Measurements from ENCODE around the gene OSER1.

Gene OSER1

GRCh38 chr20:44187772-44188709 lies 22.5 kb downstream of the OSER1 start (continued):
- TF ChIP-seq ZNF37A (tag by site-specific recombination; IDR thresholded peaks at IDR 0.05) (no peak), BCL11A (tag by site-specific recombination; IDR thresholded peaks at IDR 0.05; ENCODE audit: low read depth) (no peak), PRDM10 (tag by site-specific recombination; IDR thresholded peaks at IDR 0.05) (no peak; the same call in none of the 2 replicates), ZNF785 (tag by site-specific recombination; IDR thresholded peaks at IDR 0.05) (no peak), ZSCAN23 (tag by site-specific recombination; IDR thresholded peaks at IDR 0.05) (no peak), PATZ1 (tag by site-specific recombination; IDR thresholded peaks at IDR 0.05) (no peak), ZNF677 (tag by site-specific recombination; IDR thresholded peaks at IDR 0.05) (no peak), ZNF221 (tag by site-specific recombination; IDR thresholded peaks at IDR 0.05; ENCODE audit: borderline replicate concordance) (no peak), ZNF530 (tag by site-specific recombination; IDR thresholded peaks at IDR 0.05; ENCODE audit: low read depth) (no peak), ZNF747 (tag by site-specific recombination; IDR thresholded peaks at IDR 0.05) (no peak), ZNF514 (tag by site-specific recombination; IDR thresholded peaks at IDR 0.05) (no peak; the same call in 1 of the 2 replicates), ZNF169 (tag by site-specific recombination; IDR thresholded peaks at IDR 0.05) (no peak), SETDB1 (IDR thresholded peaks at IDR 0.05; ENCODE audit: insufficient read length, low read length) (no peak), ZNF266 (tag by site-specific recombination; IDR thresholded peaks at IDR 0.05; ENCODE audit: low read depth) (no peak), ZBTB6 (tag by site-specific recombination; IDR thresholded peaks at IDR 0.05) (no peak), ZNF837 (tag by site-specific recombination; IDR thresholded peaks at IDR 0.05) (no peak), GLIS2 (tag by site-specific recombination; IDR thresholded peaks at IDR 0.05) (no peak), IKZF3 (tag by site-specific recombination; IDR thresholded peaks at IDR 0.05) (no peak), ZNF843 (tag by site-specific recombination; IDR thresholded peaks at IDR 0.05) (no peak), ZNF416 (tag by site-specific recombination; IDR thresholded peaks at IDR 0.05) (no peak), SCRT2 (tag by site-specific recombination; IDR thresholded peaks at IDR 0.05) (no peak)
- TF ChIP-seq, protein P1, sequence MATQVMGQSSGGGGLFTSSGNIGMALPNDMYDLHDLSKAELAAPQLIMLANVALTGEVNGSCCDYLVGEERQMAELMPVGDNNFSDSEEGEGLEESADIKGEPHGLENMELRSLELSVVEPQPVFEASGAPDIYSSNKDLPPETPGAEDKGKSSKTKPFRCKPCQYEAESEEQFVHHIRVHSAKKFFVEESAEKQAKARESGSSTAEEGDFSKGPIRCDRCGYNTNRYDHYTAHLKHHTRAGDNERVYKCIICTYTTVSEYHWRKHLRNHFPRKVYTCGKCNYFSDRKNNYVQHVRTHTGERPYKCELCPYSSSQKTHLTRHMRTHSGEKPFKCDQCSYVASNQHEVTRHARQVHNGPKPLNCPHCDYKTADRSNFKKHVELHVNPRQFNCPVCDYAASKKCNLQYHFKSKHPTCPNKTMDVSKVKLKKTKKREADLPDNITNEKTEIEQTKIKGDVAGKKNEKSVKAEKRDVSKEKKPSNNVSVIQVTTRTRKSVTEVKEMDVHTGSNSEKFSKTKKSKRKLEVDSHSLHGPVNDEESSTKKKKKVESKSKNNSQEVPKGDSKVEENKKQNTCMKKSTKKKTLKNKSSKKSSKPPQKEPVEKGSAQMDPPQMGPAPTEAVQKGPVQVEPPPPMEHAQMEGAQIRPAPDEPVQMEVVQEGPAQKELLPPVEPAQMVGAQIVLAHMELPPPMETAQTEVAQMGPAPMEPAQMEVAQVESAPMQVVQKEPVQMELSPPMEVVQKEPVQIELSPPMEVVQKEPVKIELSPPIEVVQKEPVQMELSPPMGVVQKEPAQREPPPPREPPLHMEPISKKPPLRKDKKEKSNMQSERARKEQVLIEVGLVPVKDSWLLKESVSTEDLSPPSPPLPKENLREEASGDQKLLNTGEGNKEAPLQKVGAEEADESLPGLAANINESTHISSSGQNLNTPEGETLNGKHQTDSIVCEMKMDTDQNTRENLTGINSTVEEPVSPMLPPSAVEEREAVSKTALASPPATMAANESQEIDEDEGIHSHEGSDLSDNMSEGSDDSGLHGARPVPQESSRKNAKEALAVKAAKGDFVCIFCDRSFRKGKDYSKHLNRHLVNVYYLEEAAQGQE (tag by site-specific recombination; IDR thresholded peaks at IDR 0.05) = no peak
- TF ChIP-seq, protein P2, sequence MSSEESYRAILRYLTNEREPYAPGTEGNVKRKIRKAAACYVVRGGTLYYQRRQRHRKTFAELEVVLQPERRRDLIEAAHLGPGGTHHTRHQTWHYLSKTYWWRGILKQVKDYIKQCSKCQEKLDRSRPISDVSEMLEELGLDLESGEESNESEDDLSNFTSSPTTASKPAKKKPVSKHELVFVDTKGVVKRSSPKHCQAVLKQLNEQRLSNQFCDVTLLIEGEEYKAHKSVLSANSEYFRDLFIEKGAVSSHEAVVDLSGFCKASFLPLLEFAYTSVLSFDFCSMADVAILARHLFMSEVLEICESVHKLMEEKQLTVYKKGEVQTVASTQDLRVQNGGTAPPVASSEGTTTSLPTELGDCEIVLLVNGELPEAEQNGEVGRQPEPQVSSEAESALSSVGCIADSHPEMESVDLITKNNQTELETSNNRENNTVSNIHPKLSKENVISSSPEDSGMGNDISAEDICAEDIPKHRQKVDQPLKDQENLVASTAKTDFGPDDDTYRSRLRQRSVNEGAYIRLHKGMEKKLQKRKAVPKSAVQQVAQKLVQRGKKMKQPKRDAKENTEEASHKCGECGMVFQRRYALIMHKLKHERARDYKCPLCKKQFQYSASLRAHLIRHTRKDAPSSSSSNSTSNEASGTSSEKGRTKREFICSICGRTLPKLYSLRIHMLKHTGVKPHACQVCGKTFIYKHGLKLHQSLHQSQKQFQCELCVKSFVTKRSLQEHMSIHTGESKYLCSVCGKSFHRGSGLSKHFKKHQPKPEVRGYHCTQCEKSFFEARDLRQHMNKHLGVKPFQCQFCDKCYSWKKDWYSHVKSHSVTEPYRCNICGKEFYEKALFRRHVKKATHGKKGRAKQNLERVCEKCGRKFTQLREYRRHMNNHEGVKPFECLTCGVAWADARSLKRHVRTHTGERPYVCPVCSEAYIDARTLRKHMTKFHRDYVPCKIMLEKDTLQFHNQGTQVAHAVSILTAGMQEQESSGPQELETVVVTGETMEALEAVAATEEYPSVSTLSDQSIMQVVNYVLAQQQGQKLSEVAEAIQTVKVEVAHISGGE (tag by site-specific recombination; conservative IDR thresholded peaks at IDR 0.05; ENCODE audit: low read depth) = no peak

All from HEK293 (cell line).